Neutrophil (primary cell): Measurements from ENCODE around the gene COL8A1.

ENCODE experiments used
- H3K27ac ChIP-seq: fragments of 200-600 bp; sonication (generic); 2 replicates; pipeline ENCODE4 v1.5.1; 2016; ENCODE audit warnings: mild to moderate bottlenecking, moderate library complexity
- H3K27me3 ChIP-seq: fragments of 200-600 bp; sonication (generic); 2 replicates; pipeline ENCODE4 v1.6.0; 2016; ENCODE audit warnings: mild to moderate bottlenecking
- H3K36me3 ChIP-seq: fragments of 200-600 bp; sonication (generic); 2 replicates; pipeline ENCODE4 v1.5.1; 2017
- H3K4me1 ChIP-seq, 2 experiments: fragments of 200-600 bp in 1 of 2; sonication (generic) in 1 of 2; 1 replicate in 1 of 2; 2 replicates in 1 of 2; pipeline versions ENCODE4 v1.5.1 to v1.6.1; 2013 to 2016; ENCODE audit warnings: low read depth in 1 of 2, low read length in 1 of 2, mild to moderate bottlenecking in 1 of 2, moderate library complexity in 1 of 2; ENCODE audit not compliant: control insufficient read depth in 1 of 2, insufficient read depth in 1 of 2
- H3K4me3 ChIP-seq, 2 experiments: fragments of 200-600 bp in 1 of 2; sonication (generic) in 1 of 2; 1 replicate in 1 of 2; 2 replicates in 1 of 2; pipeline ENCODE4 v1.5.1; 2013 to 2016; ENCODE audit warnings: low read depth in 1 of 2, low read length in 1 of 2, mild to moderate bottlenecking in 1 of 2, moderate library complexity in 1 of 2
- H3K9me3 ChIP-seq: fragments of 200-600 bp; sonication (generic); 2 replicates; pipeline ENCODE4 v1.5.1; 2016
- CTCF ChIP-seq: fragments of 200-600 bp; sonication (generic); IDR thresholded peaks from 2 replicates; pipeline ENCODE4 v1.5.1; 2016; ENCODE audit warnings: antibody characterized with exemption

The COL8A1 gene

GRCh38 chr3:99640214-99640851, 1.9 kb downstream of the COL8A1 start:
- H3K27ac ChIP-seq = no peak overlapping the region
- peaks cover 66% of the 10 kb centered on the region for H3K27me3 ChIP-seq
- H3K9me3 ChIP-seq = no peaks in the 10 kb centered on the region
- no peaks in the 10 kb centered on the region for H3K36me3 ChIP-seq
- no peak for TF ChIP-seq CTCF
- H3K4me1 ChIP-seq = no peaks in the 10 kb centered on the region
- no peak overlapping the region for H3K4me3 ChIP-seq

DNA sequence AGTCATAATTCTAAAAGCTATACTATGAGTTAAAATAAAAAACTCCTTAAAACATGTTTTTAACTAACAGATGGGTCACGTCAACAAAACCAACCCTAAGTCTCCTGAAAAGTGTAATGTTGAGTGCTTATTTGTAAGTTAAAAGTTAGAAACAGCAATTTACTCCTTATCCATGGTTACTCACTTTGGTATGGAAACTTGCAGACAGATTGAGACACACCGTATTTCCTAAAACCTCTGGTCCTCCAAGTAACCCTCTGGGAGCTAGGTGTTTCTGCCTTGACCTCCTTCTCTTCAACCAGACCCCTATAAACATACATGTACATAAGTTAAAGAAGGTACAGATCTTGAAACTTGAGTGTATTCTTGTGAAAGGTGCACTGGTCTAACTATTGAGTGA, 3.1 kb downstream of the COL8A1 start:
- Histone ChIP-seq H3K36me3 (no peaks in the 10 kb centered on the region), H3K4me3 (no peak overlapping the region), H3K4me1 (no peaks in the 10 kb centered on the region), H3K27me3 (peaks cover 55% of the 10 kb centered on the region), H3K9me3 (no peaks in the 10 kb centered on the region), H3K27ac (no peak overlapping the region)
- no peak for TF ChIP-seq CTCF

DNA sequence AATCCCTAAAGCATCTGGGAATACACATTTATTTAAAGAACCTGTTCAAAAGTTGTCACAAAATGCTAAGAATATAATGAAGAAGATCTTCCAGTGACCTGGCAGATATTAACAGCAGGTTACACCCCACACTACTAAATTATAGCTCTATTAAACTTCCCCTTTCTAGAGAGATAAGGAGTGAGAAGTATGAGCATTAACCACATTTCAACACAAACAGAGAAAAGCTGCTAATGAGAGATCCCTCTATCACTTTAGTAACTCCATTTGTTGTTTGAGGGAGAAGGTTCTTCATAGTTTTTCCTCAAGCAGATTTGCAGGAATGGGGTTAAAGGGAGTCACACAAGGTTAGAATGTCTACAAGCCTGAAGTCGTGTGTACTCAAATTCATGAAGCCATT, 3.6 kb downstream of the COL8A1 start:
- no peak overlapping the region for H3K4me3 ChIP-seq
- H3K4me1 ChIP-seq = no peaks in the 10 kb centered on the region
- H3K9me3 ChIP-seq = no peaks in the 10 kb centered on the region
- no peaks in the 10 kb centered on the region for H3K36me3 ChIP-seq
- H3K27ac ChIP-seq = no peak overlapping the region
- peaks cover 50% of the 10 kb centered on the region for H3K27me3 ChIP-seq
- no peak for TF ChIP-seq CTCF

DNA sequence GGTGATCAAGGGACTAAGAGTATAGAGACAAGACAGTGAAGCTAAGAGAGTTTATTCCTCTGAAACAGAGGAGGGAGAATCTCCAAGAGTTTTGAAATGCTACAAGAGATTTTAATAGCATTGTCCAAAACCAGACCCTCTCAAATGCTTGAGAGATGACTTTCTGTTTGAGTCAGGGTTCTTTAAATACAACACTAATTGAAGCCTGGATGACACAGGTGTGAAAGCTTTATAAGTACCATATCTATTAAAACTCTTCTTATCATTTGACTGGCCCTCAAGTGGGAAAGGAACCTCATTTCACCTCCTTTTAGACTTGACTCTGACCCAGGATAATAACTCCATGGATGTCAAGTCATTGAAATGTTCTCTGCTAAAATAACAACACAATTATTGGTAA, 5.6 kb downstream of the COL8A1 start:
- Histone ChIP-seq H3K36me3 (no peaks in the 10 kb centered on the region), H3K9me3 (no peaks in the 10 kb centered on the region), H3K27ac (no peak overlapping the region), H3K27me3 (peaks cover 29% of the 10 kb centered on the region), H3K4me3 (no peak overlapping the region), H3K4me1 (no peaks in the 10 kb centered on the region)
- no peak for TF ChIP-seq CTCF

GRCh38 chr3:99644746-99645145, 6.4 kb downstream of the COL8A1 start:
- no peak for TF ChIP-seq CTCF
- Histone ChIP-seq H3K9me3 (no peaks in the 10 kb centered on the region), H3K4me3 (no peak overlapping the region), H3K27ac (no peak overlapping the region), H3K4me1 (no peaks in the 10 kb centered on the region), H3K36me3 (no peaks in the 10 kb centered on the region), H3K27me3 (peaks cover 22% of the 10 kb centered on the region)
